Keratinocyte (primary cell): ENCODE measurements around the gene NR6A1. TPM values are rescaled to one million over a fixed set of nuclear protein-coding genes. Genes with fewer than 3 reads are reported as not detected.

ENCODE experiments used
- DNase-seq: peaks from one replicate; pipeline ENCODE4 v3.0.0-alpha.2; 2011; ENCODE audit warnings: low read depth, missing footprints, low spot score
- FAIRE-seq: peaks from 2 replicates; lab custom pipeline; 2011; peaks lifted over from hg19 to GRCh38; lab: Jason Lieb, UNC
- H2AFZ ChIP-seq: 2 replicates; pipeline ENCODE4 v1.6.0; 2012; ENCODE audit warnings: low read length, control low read depth, inconsistent platforms; ENCODE audit not compliant: control insufficient read depth
- H3K27ac ChIP-seq: 2 replicates; pipeline ENCODE4 v1.5.1; 2011; ENCODE audit warnings: low read length; ENCODE audit not compliant: control insufficient read depth, insufficient read depth
- H3K27me3 ChIP-seq: 3 replicates; pipeline ENCODE4 v1.6.0; 2011; ENCODE audit warnings: low read length; ENCODE audit not compliant: control insufficient read depth, insufficient read depth; ENCODE audit errors: extremely low read depth
- H3K36me3 ChIP-seq, 2 experiments: 2 replicates in 1 of 2; 3 replicates in 1 of 2; pipeline ENCODE4 v1.5.1; 2011; ENCODE audit warnings: low read length in 2 of 2, mild to moderate bottlenecking in 1 of 2; ENCODE audit not compliant: control insufficient read depth in 2 of 2, insufficient read depth in 2 of 2; ENCODE audit errors: extremely low read depth in 1 of 2
- H3K4me1 ChIP-seq: 3 replicates; pipeline ENCODE4 v1.5.1; 2011; ENCODE audit warnings: low read length; ENCODE audit not compliant: control insufficient read depth, insufficient read depth; ENCODE audit errors: extremely low read depth
- H3K4me2 ChIP-seq: 3 replicates; pipeline ENCODE4 v1.6.0; 2011; ENCODE audit warnings: low read depth, low read length; ENCODE audit not compliant: control insufficient read depth, insufficient read depth; ENCODE audit errors: extremely low read depth
- H3K4me3 ChIP-seq, 3 experiments: fragments of 200-600 bp in 1 of 3; sonication (generic) in 1 of 3; 2 replicates in 2 of 3; 3 replicates in 1 of 3; pipeline ENCODE4 v1.5.1; 2011 to 2016; ENCODE audit warnings: low read length in 3 of 3, mild to moderate bottlenecking in 3 of 3, control low read depth in 2 of 3, inconsistent platforms in 1 of 3, low read depth in 1 of 3, mixed read lengths in 1 of 3, mixed run types in 1 of 3, moderate library complexity in 1 of 3; ENCODE audit not compliant: control insufficient read depth in 2 of 3, insufficient read depth in 2 of 3; ENCODE audit errors: extremely low read depth in 1 of 3
- H3K79me2 ChIP-seq: 2 replicates; pipeline ENCODE4 v1.6.0; 2012; ENCODE audit warnings: low read length; ENCODE audit not compliant: control insufficient read depth, insufficient read depth
- H3K9ac ChIP-seq: 3 replicates; pipeline ENCODE4 v1.6.0; 2011; ENCODE audit warnings: low read length; ENCODE audit not compliant: control insufficient read depth, insufficient read depth; ENCODE audit errors: extremely low read depth
- H3K9me1 ChIP-seq: 3 replicates; pipeline ENCODE4 v1.6.0; 2011; ENCODE audit warnings: low read length; ENCODE audit not compliant: control insufficient read depth, insufficient read depth; ENCODE audit errors: extremely low read depth
- H3K9me3 ChIP-seq: 2 replicates; pipeline ENCODE4 v1.5.1; 2012; ENCODE audit warnings: low read depth, low read length; ENCODE audit not compliant: control insufficient read depth
- H4K20me1 ChIP-seq: 3 replicates; pipeline ENCODE4 v1.6.0; 2011; ENCODE audit warnings: low read length; ENCODE audit not compliant: control insufficient read depth, insufficient read depth; ENCODE audit errors: extremely low read depth
- EZH2 ChIP-seq: IDR thresholded peaks from one replicate; pipeline ENCODE4 v1.6.1; 2012; ENCODE audit warnings: inconsistent platforms, mild to moderate bottlenecking, low read length, moderate library complexity
- dilution Hi-C: fragments of 300-500 bp; cut with MboI; formaldehyde crosslinking; loops from one replicate; pipeline ENCODE4 v1.7.0; 2020; ENCODE audit warnings: low sequenced_read_pairs; ENCODE audit not compliant: extremely low pct_ligation_motif_present
- polyA plus RNA-seq, 5 experiments: library from polyadenylated mRNA; depleted of rRNA in 3 of 5; stranded (reverse) in 3 of 5; stranded (forward) in 1 of 5; unstranded in 1 of 5; fragments of >200 nt; gene quantifications; 1 replicate in 1 of 5; 2 replicates in 3 of 5; 3 replicates in 1 of 5; pipeline versions ENCODE4 v1.2.1 to v1.2.3, GENCODE V29; 2011 to 2012; ENCODE audit warnings: missing spikeins in 2 of 5, low read depth in 1 of 5, low replicate concordance in 1 of 5
- TF ChIP-seq, protein P1 (sequence below), 3 experiments: IDR thresholded peaks in 1 of 3; conservative IDR thresholded peaks in 1 of 3; optimal IDR thresholded peaks in 1 of 3; 2 replicates in 2 of 3; 3 replicates in 1 of 3; pipeline versions ENCODE3 to v1.5.1; 2011; ENCODE audit warnings: low read length in 3 of 3, mild to moderate bottlenecking in 3 of 3, moderate library complexity in 2 of 3, control low read depth in 1 of 3, inconsistent platforms in 1 of 3; ENCODE audit not compliant: insufficient read depth in 2 of 3; ENCODE audit errors: extremely low read depth in 1 of 3

Gene NR6A1
- polyA plus RNA-seq, 1 donor (not counting 4 experiments of a cell fraction or from before 2014, with no cell fraction given), result 1.8 TPM

DNA sequence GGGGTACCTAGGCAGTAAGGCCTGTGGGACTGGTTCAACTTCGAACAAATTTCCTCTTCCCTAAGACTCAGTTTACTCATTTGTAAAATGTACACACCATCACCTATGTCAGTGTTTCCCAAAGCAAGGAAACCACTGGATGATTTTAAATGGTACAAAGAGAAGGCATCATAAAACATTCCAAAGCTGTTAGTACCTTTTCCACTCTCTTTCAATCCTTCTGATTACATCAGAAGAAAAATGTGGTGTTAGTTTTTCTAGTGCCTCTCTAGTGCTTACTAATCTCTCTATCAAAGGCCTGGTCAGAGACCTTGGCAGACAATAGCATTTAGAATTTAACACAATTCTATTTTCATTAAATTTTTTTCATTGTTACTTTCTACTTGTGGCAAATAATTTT is 18.1 kb downstream of the NR6A1 start:
- Histone ChIP-seq H3K36me3 (no peaks in the 10 kb centered on the region), H3K9me3 (no peaks in the 10 kb centered on the region), H3K9me1 (no peaks in the 10 kb centered on the region), H3K27ac (no peak overlapping the region), H3K4me2 (peak overlapping the region; percentile 29), H3K27me3 (no peaks in the 10 kb centered on the region), H3K9ac (no peak overlapping the region), H3K79me2 (peaks cover 2% of the 10 kb centered on the region), H3K4me1 (peaks cover 9% of the 10 kb centered on the region), H3K4me3 (no peak overlapping the region), H2AFZ (no peak overlapping the region), H4K20me1 (no peaks in the 10 kb centered on the region)
- no peak for TF ChIP-seq EZH2
- TF ChIP-seq, protein P1, sequence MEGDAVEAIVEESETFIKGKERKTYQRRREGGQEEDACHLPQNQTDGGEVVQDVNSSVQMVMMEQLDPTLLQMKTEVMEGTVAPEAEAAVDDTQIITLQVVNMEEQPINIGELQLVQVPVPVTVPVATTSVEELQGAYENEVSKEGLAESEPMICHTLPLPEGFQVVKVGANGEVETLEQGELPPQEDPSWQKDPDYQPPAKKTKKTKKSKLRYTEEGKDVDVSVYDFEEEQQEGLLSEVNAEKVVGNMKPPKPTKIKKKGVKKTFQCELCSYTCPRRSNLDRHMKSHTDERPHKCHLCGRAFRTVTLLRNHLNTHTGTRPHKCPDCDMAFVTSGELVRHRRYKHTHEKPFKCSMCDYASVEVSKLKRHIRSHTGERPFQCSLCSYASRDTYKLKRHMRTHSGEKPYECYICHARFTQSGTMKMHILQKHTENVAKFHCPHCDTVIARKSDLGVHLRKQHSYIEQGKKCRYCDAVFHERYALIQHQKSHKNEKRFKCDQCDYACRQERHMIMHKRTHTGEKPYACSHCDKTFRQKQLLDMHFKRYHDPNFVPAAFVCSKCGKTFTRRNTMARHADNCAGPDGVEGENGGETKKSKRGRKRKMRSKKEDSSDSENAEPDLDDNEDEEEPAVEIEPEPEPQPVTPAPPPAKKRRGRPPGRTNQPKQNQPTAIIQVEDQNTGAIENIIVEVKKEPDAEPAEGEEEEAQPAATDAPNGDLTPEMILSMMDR (optimal IDR thresholded peaks at IDR 0.05 in 1 of 3, IDR thresholded peaks at IDR 0.05 in 1 of 3, conservative IDR thresholded peaks at IDR 0.05 in 1 of 3; ENCODE audit: extremely low read depth in 1 of 3, insufficient read depth in 2 of 3, low read length in 3 of 3), result no peak
- dilution Hi-C loops, result no loop called here
- DNase-seq, result no peak
- peak; percentile 70 for FAIRE-seq

GRCh38 chr9:124749781-124750180 is 21.3 kb downstream of the NR6A1 start:
- TF ChIP-seq, protein P1 (optimal IDR thresholded peaks at IDR 0.05 in 1 of 3, IDR thresholded peaks at IDR 0.05 in 1 of 3, conservative IDR thresholded peaks at IDR 0.05 in 1 of 3; ENCODE audit: extremely low read depth in 1 of 3, insufficient read depth in 2 of 3, low read length in 3 of 3), result no peak
- TF ChIP-seq EZH2, result no peak
- Histone ChIP-seq H3K4me1 (peaks cover 9% of the 10 kb centered on the region), H3K4me2 (no peak overlapping the region), H3K9me3 (no peaks in the 10 kb centered on the region), H3K27me3 (no peaks in the 10 kb centered on the region), H3K4me3 (no peak overlapping the region), H3K79me2 (peaks cover 4% of the 10 kb centered on the region), H3K36me3 (no peaks in the 10 kb centered on the region), H3K9me1 (no peaks in the 10 kb centered on the region), H3K9ac (no peak overlapping the region), H3K27ac (no peak overlapping the region), H4K20me1 (no peaks in the 10 kb centered on the region), H2AFZ (no peak overlapping the region)
- dilution Hi-C loops, result no loop called here
- no peak for DNase-seq
- no peak for FAIRE-seq
